Stimulated activated CD4-positive, alpha-beta T cell treated with anti-CD3 and anti-CD28 coated beads, Interleukin-15, amount 100 ng/mL, for 1 hour (primary cell): ENCODE results near the gene MEMO1.
"Not testable (repeated sequence)": the region's sequence is repeated elsewhere in the genome, so short reads cannot be mapped to it uniquely, and the experiment has no call there.

ENCODE experiments used
- DNase-seq, 2 donors: peaks; one replicate each; pipeline ENCODE4 v3.0.0-alpha.2; 2020; ENCODE audit warnings: low read depth in 1 of 2, low spot score in 1 of 2

The MEMO1 gene

DNA sequence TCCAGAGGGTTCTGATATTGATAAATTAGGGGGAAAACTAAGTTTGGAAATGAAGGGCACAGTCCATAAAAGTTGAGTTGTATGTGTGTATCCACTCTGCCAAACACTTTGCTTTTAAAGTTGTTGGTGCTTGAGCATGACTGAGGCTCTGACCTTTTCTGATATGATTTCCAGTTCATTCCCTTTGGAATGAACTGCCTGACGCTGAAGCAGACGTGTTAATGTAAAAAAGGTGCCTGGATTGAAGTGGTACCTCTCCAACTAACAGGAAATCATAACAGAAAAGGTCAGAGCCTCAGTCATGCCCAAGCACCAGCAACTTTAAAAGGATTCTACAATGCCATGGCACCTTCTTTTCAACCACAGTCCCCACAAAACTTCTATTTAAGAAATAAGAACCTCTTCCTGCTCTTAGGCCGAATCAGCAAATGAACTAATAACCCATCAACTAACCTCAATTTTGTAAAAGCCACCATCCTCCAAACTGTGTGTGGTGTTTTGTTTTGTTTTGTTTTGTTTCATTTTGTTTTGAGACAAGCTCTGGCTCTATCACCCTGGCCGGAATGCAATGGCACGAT, 52.6 kb downstream of the MEMO1 start:
- no peak for DNase-seq

- no peak for DNase-seq
Observed at GRCh38 chr2:31957354-31958139, 53.3 kb downstream of the MEMO1 start.

DNA sequence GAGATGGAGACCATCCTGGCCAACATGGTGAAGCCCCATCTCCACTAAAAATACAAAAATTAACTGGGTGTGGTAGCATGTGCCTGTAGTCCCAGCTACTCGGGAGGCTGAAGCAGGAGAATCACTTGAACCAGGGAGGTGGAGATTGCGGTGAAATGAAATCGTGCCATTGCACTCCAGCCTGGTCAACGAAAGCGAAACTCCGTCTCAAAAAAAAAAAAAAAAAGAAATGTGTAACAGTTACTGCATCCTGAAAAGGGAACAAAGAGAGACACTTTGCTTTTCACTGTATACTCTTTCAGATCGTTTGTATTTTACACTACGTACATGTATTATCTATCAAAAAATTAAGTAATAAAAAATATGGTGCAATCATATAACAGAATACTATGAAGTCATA, 53.9 kb downstream of the MEMO1 start:
- not testable (repeated sequence) for DNase-seq

- DNase-seq, result no peak
Observed at GRCh38 chr2:31956312-31956711, 54.5 kb downstream of the MEMO1 start.

- DNase-seq, result not testable (repeated sequence)
Observed at GRCh38 chr2:31953095-31953494, 57.7 kb downstream of the MEMO1 start.

- DNase-seq, result no peak
Observed at GRCh38 chr2:31950946-31951562, 59.8 kb downstream of the MEMO1 start.

DNA sequence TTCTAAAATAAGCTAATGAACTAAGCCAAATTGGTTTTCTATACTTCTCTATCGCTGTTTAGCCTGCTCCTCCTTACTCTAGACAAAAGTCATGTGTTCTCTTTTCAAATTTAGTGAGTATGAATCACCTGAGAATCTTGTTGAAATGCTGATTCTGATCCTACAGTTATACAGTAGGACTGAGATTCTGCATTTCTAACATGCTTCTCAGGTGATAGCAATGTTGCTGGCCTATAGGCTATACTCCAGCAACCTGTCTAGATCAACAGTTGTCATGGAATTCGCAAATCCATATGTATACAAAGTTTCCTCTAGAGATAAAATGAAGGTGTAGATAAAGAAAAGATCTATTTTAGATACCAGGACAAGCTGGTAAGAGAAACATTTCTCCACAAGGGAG, 62.9 kb downstream of the MEMO1 start:
- no peak for DNase-seq

DNA sequence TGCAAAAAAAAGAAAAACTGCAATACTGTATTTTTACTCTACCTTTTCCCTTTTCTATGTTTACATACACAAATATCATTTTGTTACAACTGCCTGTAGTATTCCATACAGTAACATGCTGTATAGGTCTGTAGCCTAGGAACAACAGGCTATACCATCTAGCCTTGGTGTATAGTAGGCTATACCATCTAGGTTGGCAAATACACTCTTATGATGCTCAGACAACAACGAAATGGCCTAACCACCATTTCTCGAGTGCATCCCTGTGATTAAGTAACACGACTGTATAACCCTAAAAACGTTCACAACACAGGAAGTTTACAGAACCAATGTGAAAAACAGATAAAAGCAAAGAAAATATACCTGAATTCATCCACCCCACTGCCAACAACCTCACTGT, 64.0 kb downstream of the MEMO1 start:
- no peak for DNase-seq

DNA sequence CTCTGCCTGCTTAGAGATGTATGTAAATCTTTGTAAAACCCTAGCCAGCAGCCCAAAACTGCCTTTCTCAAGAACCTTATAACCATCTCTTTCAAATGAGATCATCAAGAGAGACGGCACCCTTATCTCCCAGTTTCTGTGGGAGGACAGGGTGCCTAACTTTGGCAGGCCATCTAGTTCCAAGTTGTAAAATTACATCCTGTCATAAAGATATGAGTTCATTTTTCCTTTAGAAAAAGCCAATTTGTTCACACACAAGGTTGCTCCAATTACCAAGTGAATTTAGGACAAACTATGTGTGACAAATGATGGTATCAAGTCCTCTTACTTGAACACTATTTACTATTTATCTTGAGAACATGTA, 65.3 kb downstream of the MEMO1 start:
- no peak for DNase-seq

DNA sequence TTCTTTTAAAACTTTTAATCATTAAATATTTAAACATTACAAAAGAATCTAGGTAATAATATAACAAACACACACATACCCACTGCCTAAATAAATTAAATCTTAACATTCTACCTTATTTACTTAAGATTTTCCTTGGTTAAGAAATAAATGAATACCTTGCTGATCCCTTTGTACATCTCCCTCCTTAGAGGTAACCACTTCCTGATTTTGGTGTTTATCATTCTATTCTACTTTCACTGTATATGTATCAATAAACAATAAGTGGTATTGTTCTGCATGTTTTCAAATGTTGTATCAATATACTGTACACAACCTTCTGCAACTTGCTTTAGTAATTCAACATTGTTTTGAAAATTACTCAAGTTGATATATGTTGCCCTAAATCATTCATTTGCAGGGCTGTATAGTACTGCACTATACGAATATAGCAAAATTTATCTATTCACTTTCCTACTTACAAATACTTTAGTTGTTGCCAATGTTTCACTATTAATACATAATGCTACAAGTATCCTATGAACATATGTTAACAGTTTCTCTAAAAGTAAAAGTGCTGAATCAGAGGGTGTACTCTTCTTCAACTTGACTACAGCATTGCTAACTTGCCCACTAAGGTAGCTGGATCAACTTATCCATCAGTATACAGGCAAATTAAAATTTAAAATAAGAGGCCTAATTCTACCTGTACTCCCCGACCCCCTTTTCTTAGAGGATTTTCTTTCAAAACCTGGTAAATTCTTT, 65.8 kb downstream of the MEMO1 start:
- no peak for DNase-seq

GRCh38 chr2:31943636-31944225, 67.1 kb downstream of the MEMO1 start:
- DNase-seq, result no peak

GRCh38 chr2:31940920-31941319, 69.9 kb downstream of the MEMO1 start:
- DNase-seq, result no peak

DNA sequence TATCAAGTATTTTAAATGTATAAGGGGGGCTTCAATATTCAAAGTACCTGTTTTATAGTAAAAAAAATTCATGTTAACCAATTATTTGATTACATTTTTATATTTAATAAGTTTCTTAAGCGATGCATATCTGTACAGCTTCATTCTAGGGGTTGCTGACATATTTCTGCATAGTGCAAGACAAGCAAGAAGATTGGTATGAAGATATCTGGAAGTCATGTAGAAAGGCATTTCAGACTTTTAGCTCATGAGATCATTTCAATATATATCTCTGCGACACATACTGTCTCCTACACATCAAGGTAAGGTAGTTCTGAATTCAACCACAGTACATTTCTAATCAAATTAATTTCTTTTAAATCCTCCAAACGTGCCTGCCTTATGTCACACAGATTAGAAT, 73.1 kb downstream of the MEMO1 start:
- no peak for DNase-seq

DNA sequence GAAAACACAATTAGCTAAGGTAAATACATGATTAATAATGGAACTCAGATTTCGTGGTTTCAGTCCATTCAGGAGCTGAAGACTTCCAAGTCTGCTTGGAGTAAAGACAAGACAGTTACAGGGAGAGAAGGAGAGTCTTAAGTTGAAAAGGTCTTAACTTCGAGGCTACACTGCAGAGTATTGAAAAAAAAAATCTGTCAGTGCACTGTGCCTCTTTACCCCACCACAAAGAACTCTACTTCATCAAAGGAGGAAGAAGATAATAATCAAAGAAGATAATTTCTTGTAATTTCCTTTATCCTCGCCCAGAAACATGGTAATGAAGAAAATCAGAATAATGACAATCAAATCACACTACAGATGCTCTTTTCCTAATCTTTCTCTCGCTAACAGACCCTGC, 75.4 kb downstream of the MEMO1 start:
- no peak for DNase-seq

DNA sequence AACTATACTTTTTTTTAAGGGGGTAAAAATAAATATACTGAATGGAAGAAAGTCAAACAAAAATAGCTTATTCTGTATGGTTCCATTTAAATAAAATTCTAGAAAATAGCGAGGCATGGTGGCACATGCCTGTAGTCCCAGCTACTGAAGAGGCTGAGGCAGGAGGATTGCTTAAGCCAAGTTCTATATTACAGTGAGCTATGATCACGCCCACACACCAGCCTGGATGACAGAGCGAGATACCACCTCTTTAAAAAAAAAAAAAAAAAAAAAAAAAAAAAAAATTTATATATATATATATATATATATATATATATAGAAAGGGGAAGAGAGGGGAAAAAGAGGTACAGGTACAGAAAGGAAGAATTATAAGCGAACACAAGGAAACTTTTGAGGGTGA, 77.7 kb downstream of the MEMO1 start:
- no peak for DNase-seq

DNA sequence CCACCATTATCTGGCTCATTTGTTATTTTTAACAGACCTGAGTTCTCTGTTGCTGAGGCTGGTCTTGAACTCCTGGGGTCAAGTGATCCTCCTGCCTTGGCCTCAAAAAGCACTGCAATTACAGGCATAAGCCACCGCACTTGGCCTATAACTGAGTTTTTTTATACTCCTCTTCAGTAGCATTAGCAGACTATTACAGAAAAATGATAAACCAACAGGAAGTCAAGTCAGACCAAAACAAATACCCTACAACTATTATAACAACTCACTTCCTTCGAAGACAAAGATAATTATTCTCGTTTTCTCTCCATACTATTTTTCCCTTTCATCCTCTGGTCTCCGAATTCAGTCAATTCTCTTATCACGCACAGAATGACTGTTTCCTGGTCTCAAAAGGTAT, 78.2 kb downstream of the MEMO1 start:
- DNase-seq, result no peak

- DNase-seq, result no peak
Observed at GRCh38 chr2:31931916-31932315, 78.9 kb downstream of the MEMO1 start.

GRCh38 chr2:31925517-31925916, 85.3 kb downstream of the MEMO1 start:
- no peak for DNase-seq

DNA sequence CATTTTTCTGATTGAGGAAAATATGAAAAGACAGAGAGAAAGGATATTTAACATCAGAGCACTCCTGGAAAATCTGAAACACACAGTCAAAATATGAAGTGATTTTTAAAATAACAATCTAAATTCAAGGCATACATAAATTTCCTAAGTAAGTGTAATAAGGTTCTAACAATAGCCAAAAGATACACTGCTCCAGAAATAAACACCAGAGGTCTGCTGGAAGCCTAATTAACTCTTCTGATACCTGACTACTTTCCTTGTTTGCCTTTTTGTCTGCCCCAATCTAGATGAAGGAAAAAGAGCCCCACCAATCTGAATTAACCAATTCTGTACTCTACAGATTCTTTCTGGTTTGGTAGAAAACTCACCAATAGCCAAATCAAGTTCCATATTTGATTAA, 87.1 kb downstream of the MEMO1 start:
- no peak for DNase-seq

DNA sequence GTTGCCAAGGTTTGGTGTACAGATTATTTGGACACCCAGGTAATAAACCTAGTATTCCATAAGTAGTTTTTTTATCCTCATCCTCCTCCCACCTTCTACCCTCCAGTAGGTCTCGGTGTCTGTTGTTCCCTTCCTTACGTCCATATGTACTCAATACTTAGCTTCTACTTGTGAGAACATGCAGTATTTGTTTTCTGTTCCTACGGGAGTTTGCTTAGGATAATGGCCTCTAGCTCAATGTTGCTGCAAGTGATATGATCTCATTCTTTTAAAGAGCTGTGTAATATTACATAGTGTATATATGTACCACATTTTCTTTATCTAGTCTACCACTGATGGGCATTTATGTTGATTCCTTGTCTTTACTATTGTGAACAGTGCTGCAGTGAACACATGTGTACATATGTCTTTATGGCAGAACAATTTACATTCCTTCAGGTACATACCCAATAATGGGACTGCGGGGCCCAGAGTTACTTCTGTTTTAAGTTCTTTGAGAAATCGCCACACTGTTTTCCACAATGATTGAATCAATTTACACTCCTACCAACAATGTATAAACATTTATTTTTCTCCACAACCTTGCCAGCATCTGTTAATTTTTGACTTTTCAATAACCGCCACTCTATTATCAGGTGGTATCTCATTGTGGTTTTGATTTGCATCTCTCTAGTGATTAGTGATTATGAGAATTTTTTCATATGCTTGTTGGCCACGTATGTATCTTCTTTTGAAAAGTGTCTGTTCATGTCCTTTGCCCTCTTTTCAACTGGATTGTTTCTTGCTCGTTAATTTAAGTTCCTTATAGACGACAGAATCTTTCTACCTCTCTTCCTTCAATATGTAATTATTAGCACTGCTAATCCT, 88.0 kb downstream of the MEMO1 start:
- DNase-seq, result no peak

DNA sequence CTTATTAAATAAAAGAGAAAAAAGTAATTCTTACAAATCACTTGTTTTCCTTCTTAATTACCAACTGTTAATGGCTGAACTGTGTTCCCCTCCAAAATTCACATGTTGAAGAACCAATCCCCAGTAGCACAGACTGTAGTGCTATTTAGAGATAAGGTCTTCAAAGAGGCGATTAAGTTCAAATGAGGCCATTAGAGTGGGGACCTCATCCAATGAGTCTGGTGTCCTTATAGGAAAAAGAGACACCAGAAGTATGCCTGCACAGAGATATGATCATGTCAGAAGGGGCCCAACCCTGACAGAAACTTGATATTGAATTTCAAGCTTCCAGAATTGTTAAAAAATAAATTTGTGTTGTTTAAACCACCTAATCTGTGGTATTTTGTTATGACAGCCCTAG, 89.8 kb downstream of the MEMO1 start:
- no peak for DNase-seq
